ENCODE results near the gene VPS54. TPM values are rescaled to one million over a fixed set of nuclear protein-coding genes. Genes with fewer than 3 reads are reported as not detected.
"Not testable (repeated sequence)": the region's sequence is repeated elsewhere in the genome, so short reads cannot be mapped to it uniquely, and the experiment has no call there.

The VPS54 gene
- polyA plus RNA-seq, 2 donors, result 9.1 to 11.1 TPM

DNA sequence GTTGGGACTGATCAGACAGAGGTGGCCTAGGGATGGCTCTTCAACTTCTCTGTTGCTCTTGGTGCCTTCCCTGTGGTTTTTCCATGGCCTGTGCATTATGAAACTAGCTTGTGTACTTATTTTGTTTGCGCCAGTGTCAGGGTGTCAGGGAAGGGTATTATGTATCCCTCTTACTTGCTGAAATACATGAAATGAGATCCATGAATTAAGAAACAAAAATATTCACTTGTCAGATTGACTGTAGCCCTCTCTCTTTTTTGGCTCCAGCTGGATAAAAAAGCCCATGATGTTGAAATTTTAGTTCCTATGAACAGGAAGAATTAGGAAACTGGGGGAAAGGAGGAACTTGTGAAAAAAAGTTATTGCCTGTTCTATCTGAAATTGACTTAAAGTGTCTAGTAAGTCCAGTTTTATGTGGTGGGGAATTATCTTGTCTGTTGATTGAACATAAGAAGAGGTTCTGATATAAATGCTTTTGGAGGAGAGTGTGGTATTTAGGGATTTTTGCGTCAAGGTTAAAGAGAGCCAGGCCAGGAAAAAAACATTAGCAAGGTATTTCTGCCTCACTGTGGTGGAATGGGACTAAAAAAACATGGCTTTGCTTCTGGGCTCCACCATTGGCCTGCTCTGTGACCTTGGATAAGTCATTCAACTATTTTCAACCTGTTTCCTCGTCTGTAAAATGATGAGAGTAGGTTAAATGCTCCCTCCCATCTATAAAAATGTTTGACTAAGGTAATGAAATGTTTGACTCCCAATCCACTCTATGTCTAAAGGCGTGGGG is 165.5 kb downstream of the VPS54 start:
- H3K36me3 ChIP-seq (ENCODE audit: control insufficient read depth in 2 of 2, insufficient read depth in 2 of 2, low read length in 1 of 2), result peaks cover 0 to 7% of the 10 kb centered on the region in 2 donors
- 81 to 88% methylated on average over 4 of the region's 4 CpGs for WGBS, 2 donors

DNA sequence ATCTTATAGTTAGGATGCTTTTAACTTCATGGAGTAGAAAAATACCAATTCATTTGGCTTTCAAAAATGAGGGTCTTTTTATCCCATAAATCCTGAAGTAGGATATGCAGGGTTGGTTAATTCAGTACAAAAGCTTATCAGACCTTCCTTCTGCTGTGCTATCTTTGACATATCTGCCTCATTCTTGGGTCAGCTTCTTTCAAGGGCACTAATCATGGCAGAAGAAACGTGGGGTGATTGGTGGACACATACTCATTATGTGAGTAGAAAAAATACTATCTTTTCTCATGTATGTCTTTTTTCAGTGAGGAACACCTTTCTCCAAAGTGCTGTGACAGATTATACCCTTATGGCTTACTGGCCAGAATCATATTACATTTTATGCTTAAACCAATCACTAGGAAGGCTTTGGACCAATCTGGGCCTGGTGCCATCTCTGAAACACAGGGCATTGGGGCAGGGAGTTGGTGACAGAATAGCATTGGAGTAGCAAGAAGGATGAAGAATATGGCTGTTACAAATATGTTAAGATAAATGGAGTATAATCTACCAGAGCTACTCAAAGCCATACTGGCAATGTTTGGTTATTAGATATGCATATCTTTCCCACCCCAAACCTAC is 167.4 kb downstream of the VPS54 start:
- WGBS, 2 donors, result 64 to 96% methylated on average over 1 of the region's 1 CpG
- Histone ChIP-seq H3K27me3 (ENCODE audit: control insufficient read depth in 1 of 2, insufficient read depth in 2 of 2, low read length in 2 of 2) (no peaks in the 10 kb centered on the region), H3K36me3 (ENCODE audit: control insufficient read depth in 2 of 2, insufficient read depth in 2 of 2, low read length in 1 of 2) (no peaks in the 10 kb centered on the region), H3K9me3 (ENCODE audit: control insufficient read depth in 2 of 2, insufficient read depth in 1 of 2, low read depth in 1 of 2, low read length in 1 of 2) (no peaks in the 10 kb centered on the region), H3K4me3 (ENCODE audit: low read depth in 1 of 2, low read length in 2 of 2) (no peak overlapping the region), H3K27ac (ENCODE audit: low read depth in 2 of 2, low read length in 1 of 2) (no peak overlapping the region), H3K4me1 (ENCODE audit: control insufficient read depth in 2 of 2, insufficient read depth in 2 of 2, low read length in 1 of 2) (no peaks in the 10 kb centered on the region)

More for the DNA sequence above, 165.5 kb downstream of the VPS54 start:
- Histone ChIP-seq H3K27me3 (ENCODE audit: control insufficient read depth in 1 of 2, insufficient read depth in 2 of 2, low read length in 2 of 2) (no peaks in the 10 kb centered on the region), H3K27ac (ENCODE audit: low read depth in 2 of 2, low read length in 1 of 2) (no peak overlapping the region), H3K4me1 (ENCODE audit: control insufficient read depth in 2 of 2, insufficient read depth in 2 of 2, low read length in 1 of 2) (no peaks in the 10 kb centered on the region), H3K4me3 (ENCODE audit: low read depth in 1 of 2, low read length in 2 of 2) (no peak overlapping the region), H3K9me3 (ENCODE audit: control insufficient read depth in 2 of 2, insufficient read depth in 1 of 2, low read depth in 1 of 2, low read length in 1 of 2) (no peaks in the 10 kb centered on the region)

DNA sequence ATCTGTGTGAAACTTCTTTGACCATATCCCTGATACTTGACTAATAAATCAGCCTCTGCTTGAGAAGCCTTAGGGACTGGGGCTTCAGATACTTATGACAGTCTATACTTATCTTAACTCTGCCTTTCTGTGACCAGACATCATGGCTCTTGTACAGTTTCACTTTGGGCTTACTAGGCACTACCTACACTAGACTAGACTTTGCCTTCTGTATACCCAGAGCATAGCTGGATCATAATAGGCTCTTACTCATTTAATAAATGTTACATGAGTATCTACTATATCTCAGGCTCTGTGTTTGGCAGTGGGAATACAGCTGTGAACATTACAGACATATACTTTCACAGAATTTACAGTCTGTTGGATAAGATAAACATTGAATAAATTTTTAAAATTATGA is 168.6 kb downstream of the VPS54 start:
- no peaks in the 10 kb centered on the region for H3K9me3 ChIP-seq (ENCODE audit: control insufficient read depth in 2 of 2, insufficient read depth in 1 of 2, low read depth in 1 of 2, low read length in 1 of 2)

DNA sequence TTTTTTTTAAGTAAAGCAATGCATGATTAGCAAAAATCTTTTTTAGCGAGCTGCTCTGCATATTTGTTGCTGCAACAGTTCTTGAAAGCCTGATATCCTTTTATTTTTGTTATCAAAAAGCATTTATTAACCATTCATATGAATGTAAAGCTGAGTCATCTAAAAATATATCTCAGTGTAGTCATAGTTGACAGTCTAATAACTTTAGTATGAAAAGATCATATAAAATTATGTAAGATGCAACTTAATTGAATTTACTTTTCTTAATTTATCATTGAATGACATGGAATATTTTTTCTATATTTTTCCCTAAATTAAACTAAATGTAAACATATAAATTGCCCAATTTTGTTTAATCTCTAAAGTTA is 169.0 kb downstream of the VPS54 start:
- Histone ChIP-seq H3K4me1 (ENCODE audit: control insufficient read depth in 2 of 2, insufficient read depth in 2 of 2, low read length in 1 of 2) (no peaks in the 10 kb centered on the region), H3K36me3 (ENCODE audit: control insufficient read depth in 2 of 2, insufficient read depth in 2 of 2, low read length in 1 of 2) (no peaks in the 10 kb centered on the region), H3K4me3 (ENCODE audit: low read depth in 1 of 2, low read length in 2 of 2) (no peak overlapping the region), H3K27me3 (ENCODE audit: control insufficient read depth in 1 of 2, insufficient read depth in 2 of 2, low read length in 2 of 2) (no peaks in the 10 kb centered on the region), H3K27ac (ENCODE audit: low read depth in 2 of 2, low read length in 1 of 2) (no peak overlapping the region), H3K9me3 (ENCODE audit: control insufficient read depth in 2 of 2, insufficient read depth in 1 of 2, low read depth in 1 of 2, low read length in 1 of 2) (no peaks in the 10 kb centered on the region)
- 75 to 80% methylated on average over 1 of the region's 1 CpG for WGBS, 2 donors

More for the DNA sequence above, 168.6 kb downstream of the VPS54 start:
- Histone ChIP-seq H3K27me3 (ENCODE audit: control insufficient read depth in 1 of 2, insufficient read depth in 2 of 2, low read length in 2 of 2) (no peaks in the 10 kb centered on the region), H3K4me1 (ENCODE audit: control insufficient read depth in 2 of 2, insufficient read depth in 2 of 2, low read length in 1 of 2) (no peaks in the 10 kb centered on the region), H3K36me3 (ENCODE audit: control insufficient read depth in 2 of 2, insufficient read depth in 2 of 2, low read length in 1 of 2) (no peaks in the 10 kb centered on the region), H3K4me3 (ENCODE audit: low read depth in 1 of 2, low read length in 2 of 2) (no peak overlapping the region), H3K27ac (ENCODE audit: low read depth in 2 of 2, low read length in 1 of 2) (no peak overlapping the region)

DNA sequence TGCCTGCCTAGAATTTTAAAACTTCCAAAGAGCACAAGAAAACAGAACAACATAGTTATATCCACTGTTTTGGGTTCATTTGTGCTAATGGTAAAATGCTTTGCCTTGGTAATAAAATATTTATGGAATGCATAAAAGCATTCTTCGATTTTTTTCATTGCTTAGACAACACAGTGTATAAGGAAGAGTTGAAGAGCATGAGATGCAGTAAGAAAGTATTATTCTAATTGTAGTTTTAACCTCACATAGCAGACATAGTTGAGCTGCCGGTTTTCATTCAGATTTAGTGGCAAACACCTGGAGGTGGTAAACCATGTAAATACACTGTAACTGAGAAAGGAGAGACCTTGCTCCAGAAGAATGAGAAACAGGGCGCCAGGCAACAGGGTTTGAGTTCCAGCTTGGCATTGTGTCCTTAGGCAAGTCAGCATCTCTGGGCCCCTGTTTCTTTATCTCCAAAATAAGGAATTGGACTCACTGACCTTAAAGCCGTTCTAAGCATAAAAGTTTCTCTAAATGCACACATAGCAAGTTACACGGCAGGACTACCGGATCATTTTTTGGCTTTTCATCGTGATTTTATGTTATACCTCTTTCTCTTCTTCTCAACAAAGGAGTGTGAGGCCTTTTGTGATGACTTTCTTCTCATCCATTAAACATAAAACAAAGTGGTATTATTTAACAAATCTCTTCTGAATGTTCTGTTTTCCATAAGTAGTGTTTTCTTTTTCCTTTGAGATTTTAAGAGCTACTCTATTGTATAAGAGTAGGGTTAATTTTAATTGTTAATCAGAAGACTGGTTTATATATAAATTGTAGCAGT is 169.6 kb downstream of the VPS54 start:
- Histone ChIP-seq H3K36me3 (ENCODE audit: control insufficient read depth in 2 of 2, insufficient read depth in 2 of 2, low read length in 1 of 2) (no peaks in the 10 kb centered on the region), H3K9me3 (ENCODE audit: control insufficient read depth in 2 of 2, insufficient read depth in 1 of 2, low read depth in 1 of 2, low read length in 1 of 2) (no peaks in the 10 kb centered on the region), H3K27ac (ENCODE audit: low read depth in 2 of 2, low read length in 1 of 2) (no peak overlapping the region), H3K4me3 (ENCODE audit: low read depth in 1 of 2, low read length in 2 of 2) (no peak overlapping the region), H3K4me1 (ENCODE audit: control insufficient read depth in 2 of 2, insufficient read depth in 2 of 2, low read length in 1 of 2) (no peaks in the 10 kb centered on the region), H3K27me3 (ENCODE audit: control insufficient read depth in 1 of 2, insufficient read depth in 2 of 2, low read length in 2 of 2) (no peaks in the 10 kb centered on the region)
- WGBS, 2 donors, result 63 to 68% methylated on average over 7 of the region's 7 CpGs

DNA sequence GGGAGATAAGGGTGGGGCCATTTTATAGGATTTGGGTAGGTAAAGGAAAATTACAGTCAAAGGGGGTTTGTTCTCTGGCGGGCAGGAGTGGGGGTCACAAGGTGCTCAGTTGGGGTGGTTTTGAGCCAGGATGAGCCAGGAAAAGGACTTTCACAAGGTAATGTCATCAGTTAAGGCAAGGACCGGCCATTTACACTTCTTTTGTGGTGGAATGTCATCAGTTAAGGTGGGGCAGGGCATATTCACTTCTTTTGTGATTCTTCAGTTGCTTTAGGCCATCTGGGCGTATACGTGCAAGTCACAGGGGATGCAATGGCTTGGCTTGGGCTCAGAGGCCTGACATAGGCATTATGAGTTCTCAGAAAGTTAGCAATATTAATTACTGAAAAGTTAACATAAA is 171.7 kb downstream of the VPS54 start:
- not testable (repeated sequence) for H3K4me1 ChIP-seq (ENCODE audit: control insufficient read depth in 2 of 2, insufficient read depth in 2 of 2, low read length in 1 of 2); H3K36me3 ChIP-seq (ENCODE audit: control insufficient read depth in 2 of 2, insufficient read depth in 2 of 2, low read length in 1 of 2); H3K4me3 ChIP-seq (ENCODE audit: low read depth in 1 of 2, low read length in 2 of 2); H3K27me3 ChIP-seq (ENCODE audit: control insufficient read depth in 1 of 2, insufficient read depth in 2 of 2, low read length in 2 of 2); H3K9me3 ChIP-seq (ENCODE audit: control insufficient read depth in 2 of 2, insufficient read depth in 1 of 2, low read depth in 1 of 2, low read length in 1 of 2); H3K27ac ChIP-seq (ENCODE audit: low read depth in 2 of 2, low read length in 1 of 2)
- WGBS, 2 donors, result 72 to 88% methylated on average over 4 of the region's 4 CpGs

DNA sequence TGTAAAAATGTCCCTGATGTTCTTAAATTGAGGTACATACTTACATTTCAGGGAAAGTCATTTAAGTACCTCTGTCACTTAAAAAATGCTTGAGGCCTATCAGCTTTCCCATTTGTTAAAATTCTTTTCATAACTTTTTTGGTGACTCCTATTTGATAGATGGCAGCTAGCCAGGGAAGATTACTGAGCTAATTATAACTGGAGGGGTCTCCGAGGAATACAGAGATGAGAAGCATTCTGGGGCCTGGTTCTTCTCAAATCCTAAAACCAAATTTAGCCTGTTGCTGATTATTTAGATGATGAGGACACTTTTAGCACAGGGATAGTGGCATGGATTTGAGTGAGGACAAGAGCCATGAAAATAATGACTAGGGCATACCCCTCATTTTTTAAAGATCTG is 172.7 kb downstream of the VPS54 start:
- Histone ChIP-seq H3K4me3 (ENCODE audit: low read depth in 1 of 2, low read length in 2 of 2) (no peak overlapping the region), H3K4me1 (ENCODE audit: control insufficient read depth in 2 of 2, insufficient read depth in 2 of 2, low read length in 1 of 2) (peaks cover 0 to 4% of the 10 kb centered on the region in 2 donors), H3K36me3 (ENCODE audit: control insufficient read depth in 2 of 2, insufficient read depth in 2 of 2, low read length in 1 of 2) (no peaks in the 10 kb centered on the region), H3K27me3 (ENCODE audit: control insufficient read depth in 1 of 2, insufficient read depth in 2 of 2, low read length in 2 of 2) (no peaks in the 10 kb centered on the region), H3K27ac (ENCODE audit: low read depth in 2 of 2, low read length in 1 of 2) (no peak overlapping the region), H3K9me3 (ENCODE audit: control insufficient read depth in 2 of 2, insufficient read depth in 1 of 2, low read depth in 1 of 2, low read length in 1 of 2) (no peaks in the 10 kb centered on the region)
- 44 to 53% methylated on average over 1 of the region's 1 CpG for WGBS, 2 donors

DNA sequence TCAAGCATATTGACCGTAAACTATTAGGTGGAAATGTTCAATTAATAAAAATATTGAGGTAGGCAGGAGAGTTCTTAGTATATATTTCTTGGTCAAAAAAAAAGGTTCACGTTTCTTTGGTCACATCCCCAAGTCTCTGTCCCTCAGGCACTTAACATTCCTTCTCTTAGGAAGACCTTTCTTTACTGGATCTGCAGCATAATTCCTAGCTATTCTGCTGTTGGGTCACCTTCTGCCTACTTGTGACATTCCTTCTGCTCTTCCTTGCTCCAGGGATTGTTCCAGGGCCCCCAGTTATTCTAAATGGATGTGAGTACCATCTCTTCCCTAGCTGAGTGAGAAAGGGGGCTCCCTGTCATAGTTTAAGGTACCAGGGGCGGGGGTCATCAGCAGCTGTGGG is 173.4 kb downstream of the VPS54 start:
- 86 to 87% methylated on average over 3 of the region's 3 CpGs for WGBS, 2 donors
- H3K27me3 ChIP-seq (ENCODE audit: control insufficient read depth in 1 of 2, insufficient read depth in 2 of 2, low read length in 2 of 2), result no peaks in the 10 kb centered on the region
- H3K36me3 ChIP-seq (ENCODE audit: control insufficient read depth in 2 of 2, insufficient read depth in 2 of 2, low read length in 1 of 2), result no peaks in the 10 kb centered on the region
- H3K4me3 ChIP-seq (ENCODE audit: low read depth in 1 of 2, low read length in 2 of 2), result no peak overlapping the region
- H3K9me3 ChIP-seq (ENCODE audit: control insufficient read depth in 2 of 2, insufficient read depth in 1 of 2, low read depth in 1 of 2, low read length in 1 of 2), result no peaks in the 10 kb centered on the region
- H3K27ac ChIP-seq (ENCODE audit: low read depth in 2 of 2, low read length in 1 of 2), result no peak overlapping the region
- H3K4me1 ChIP-seq (ENCODE audit: control insufficient read depth in 2 of 2, insufficient read depth in 2 of 2, low read length in 1 of 2), result peaks cover 0 to 4% of the 10 kb centered on the region in 2 donors

DNA sequence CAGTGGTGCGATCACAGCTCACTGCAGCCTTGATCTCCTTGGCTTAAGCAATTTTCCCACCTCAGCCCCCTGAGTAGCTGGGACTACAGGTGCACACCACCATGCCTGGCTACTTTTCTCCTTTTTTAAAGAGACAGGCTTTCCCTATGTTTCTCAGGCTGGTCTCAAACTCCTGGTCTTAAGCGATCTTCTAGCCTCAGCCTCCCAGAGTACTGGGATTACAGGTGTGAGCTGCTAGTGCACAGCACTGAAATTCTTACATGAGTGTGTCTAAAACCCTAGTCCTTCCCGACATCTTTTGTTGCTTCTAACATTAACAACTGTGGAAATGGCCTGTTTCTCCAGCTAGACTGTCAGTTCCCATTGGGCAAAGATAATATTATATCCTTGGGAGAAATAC is 174.6 kb downstream of the VPS54 start:
- H3K36me3 ChIP-seq (ENCODE audit: control insufficient read depth in 2 of 2, insufficient read depth in 2 of 2, low read length in 1 of 2), result no peaks in the 10 kb centered on the region
- no peak overlapping the region for H3K4me3 ChIP-seq (ENCODE audit: low read depth in 1 of 2, low read length in 2 of 2)
- WGBS, 2 donors, result 82 to 86% methylated on average over 3 of the region's 3 CpGs
- no peak overlapping the region for H3K27ac ChIP-seq (ENCODE audit: low read depth in 2 of 2, low read length in 1 of 2)
- peaks cover 0 to 4% of the 10 kb centered on the region in 2 donors for H3K4me1 ChIP-seq (ENCODE audit: control insufficient read depth in 2 of 2, insufficient read depth in 2 of 2, low read length in 1 of 2)
- no peaks in the 10 kb centered on the region for H3K27me3 ChIP-seq (ENCODE audit: control insufficient read depth in 1 of 2, insufficient read depth in 2 of 2, low read length in 2 of 2)
- H3K9me3 ChIP-seq (ENCODE audit: control insufficient read depth in 2 of 2, insufficient read depth in 1 of 2, low read depth in 1 of 2, low read length in 1 of 2), result no peaks in the 10 kb centered on the region
